NCI-H2029 (cell line): ENCODE measurements around the gene LRRC14B.
A peak's percentile ranks its signal among the peaks of the same experiment; 100 is the strongest.

ENCODE experiments used
- DNase-seq: peaks from one replicate; lab custom pipeline; 2025; lab: John Stamatoyannopoulos, UW

Gene LRRC14B

GRCh38 chr5:174876-175465, 16.3 kb upstream of the LRRC14B start:
- DNase-seq: no peak

- DNase-seq: no peak
Measured at GRCh38 chr5:176296-176823, 14.9 kb upstream of the LRRC14B start.

GRCh38 chr5:178110-178509, 13.2 kb upstream of the LRRC14B start:
- DNase-seq: no peak

- DNase-seq: no peak
Measured at GRCh38 chr5:179401-179800, 11.9 kb upstream of the LRRC14B start.

GRCh38 chr5:180286-180918, 10.9 kb upstream of the LRRC14B start:
- DNase-seq: no peak

- no peak for DNase-seq
Measured at GRCh38 chr5:181160-181559, 10.1 kb upstream of the LRRC14B start.

GRCh38 chr5:181566-181965, 9.7 kb upstream of the LRRC14B start:
- no peak for DNase-seq

- DNase-seq: no peak
Measured at GRCh38 chr5:182126-182525, 9.2 kb upstream of the LRRC14B start.

- no peak for DNase-seq
Measured at GRCh38 chr5:184471-184870, 6.8 kb upstream of the LRRC14B start.

GRCh38 chr5:185095-186070, 5.9 kb upstream of the LRRC14B start:
- DNase-seq: no peak

- DNase-seq: no peak
Measured at GRCh38 chr5:186091-187041, 4.9 kb upstream of the LRRC14B start.

- no peak for DNase-seq
Measured at GRCh38 chr5:187042-187431, 4.3 kb upstream of the LRRC14B start.

GRCh38 chr5:187617-188451, 3.5 kb upstream of the LRRC14B start:
- DNase-seq: no peak

- DNase-seq: peak; percentile 88
Measured at GRCh38 chr5:188488-189481, 2.5 kb upstream of the LRRC14B start.

GRCh38 chr5:189486-189885, 1.8 kb upstream of the LRRC14B start:
- no peak for DNase-seq

GRCh38 chr5:189976-190365, 1.3 kb upstream of the LRRC14B start:
- DNase-seq: no peak

GRCh38 chr5:190366-191035, 794 bp upstream of the LRRC14B start:
- no peak for DNase-seq

GRCh38 chr5:191949-192690, 825 bp downstream of the LRRC14B start:
- no peak for DNase-seq
